ENCODE data around the gene NDUFC1.

Gene NDUFC1

DNA sequence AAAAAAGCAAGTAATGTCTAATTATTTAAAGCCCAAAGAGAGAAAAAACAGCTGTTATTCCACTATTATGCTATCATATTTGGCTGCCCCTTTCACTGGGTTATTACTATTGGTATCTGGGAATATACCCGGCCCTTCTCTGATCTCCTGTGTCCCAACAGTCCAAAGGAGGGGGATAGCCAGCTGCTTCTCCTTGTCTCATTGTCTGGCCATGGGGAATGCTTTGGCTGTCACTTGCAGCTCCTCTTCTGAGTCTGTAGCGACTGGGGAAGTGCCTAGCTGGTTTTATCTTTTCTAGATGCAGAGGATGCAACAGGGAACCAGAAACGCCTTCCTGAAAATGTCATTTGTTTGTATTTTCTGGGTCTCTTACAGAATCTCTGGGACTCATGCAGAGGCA, 56.1 kb downstream of the NDUFC1 start:
- DNase-seq, result no peak

DNA sequence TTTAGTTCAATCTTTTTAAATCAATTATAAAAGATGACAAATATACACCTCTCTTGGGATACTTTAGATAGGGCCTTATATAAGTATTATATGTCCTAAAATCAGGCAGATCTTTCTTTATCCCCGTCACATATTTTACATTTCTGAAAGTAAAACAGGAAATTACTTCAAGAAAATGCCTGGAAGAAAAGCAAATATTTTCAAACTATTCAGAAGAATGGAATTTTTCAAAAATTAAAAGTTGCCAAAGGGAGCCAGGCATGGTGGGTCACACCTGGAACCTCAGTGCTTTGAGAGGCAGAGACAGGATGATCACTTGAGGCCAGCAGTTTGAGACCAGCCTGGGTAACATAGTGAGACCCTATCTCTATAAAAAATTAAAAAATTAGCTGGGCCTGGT, 56.7 kb downstream of the NDUFC1 start:
- no peak for DNase-seq

DNA sequence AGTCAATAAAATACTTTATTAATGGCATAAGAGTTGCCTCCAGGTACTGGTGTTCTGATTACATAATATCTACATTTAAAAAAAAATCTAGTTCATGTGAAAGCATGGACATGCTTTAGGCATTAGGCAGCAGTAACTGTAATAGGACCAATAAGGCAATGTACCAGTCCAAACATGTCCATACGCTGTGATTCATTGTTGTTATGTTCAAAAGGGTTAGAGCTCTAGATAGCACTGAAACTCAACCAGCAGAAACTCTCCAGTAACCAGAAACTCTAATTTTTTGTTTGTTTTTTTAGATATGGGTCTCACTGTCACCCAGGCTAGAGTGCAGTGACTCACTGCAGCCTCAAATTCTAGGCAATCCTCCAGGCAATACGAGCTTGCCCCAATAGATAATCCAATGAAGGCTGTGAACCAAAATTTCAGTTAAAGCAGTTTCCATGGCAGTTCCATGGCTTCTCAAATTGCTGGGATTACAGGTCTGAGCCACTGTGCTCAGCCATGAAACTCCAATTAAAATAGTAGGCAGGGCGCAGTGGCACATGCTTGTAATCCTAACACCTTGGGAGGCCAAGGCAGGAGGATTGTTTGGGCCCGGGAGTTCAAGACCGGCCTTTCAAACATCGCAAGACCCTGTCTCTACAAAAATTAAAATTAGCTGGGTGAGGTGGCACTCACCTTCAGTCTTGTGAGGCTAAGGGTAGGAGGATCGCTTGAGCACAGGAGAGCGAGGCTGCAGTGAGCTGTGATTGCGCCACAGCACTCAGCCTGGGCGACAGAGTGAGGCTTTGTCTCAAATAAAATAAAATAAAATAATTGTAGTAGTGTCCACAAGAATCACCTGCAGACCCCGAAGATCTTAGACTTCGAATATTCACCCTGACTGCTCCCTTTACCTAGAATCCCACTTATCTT, 58.6 kb downstream of the NDUFC1 start:
- no peak for DNase-seq

DNA sequence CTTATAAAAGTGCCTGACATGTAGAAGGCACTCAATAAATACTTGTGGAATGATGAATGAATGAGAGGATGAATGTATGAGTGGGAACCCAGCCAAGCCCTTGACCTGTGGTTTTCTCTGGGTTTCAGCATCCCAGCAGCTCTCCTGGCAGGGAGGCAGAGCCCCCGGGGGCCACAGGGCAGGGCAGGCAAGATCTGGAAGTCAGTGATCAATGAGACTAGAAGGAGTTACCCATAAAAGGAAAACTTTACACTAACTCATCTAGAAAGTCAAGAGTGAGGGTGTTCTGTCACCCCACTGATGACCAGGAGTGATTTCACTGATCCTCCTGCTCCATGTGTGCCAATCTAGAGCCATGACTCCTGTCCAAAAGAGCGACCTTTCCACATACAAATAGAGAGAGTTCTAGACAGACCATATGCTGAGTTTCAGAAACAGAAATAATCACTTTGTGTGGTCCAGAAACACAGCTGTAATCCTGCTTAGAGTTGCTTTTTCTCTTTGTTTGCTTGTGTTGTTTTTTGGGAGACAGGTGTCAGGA, 59.7 kb downstream of the NDUFC1 start:
- no peak for DNase-seq

DNA sequence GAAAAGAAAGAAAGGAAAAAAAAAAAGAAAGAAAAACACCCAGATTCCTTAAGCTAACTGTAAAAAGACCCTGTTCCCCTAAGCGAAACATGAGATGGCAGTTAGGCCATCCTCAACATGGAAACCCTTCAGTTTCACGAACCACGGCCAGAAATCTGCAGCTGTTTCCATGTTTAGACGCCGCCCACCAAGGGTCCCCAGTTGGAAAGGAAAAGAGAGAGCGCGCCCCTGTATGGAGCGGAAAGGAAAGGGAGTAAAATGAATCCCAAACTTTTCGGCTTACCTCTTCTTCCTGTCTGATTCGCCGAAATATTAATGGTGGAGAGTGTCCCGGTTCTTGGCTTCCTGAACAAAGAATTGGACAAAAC, 60.5 kb downstream of the NDUFC1 start:
- DNase-seq, result no peak

DNA sequence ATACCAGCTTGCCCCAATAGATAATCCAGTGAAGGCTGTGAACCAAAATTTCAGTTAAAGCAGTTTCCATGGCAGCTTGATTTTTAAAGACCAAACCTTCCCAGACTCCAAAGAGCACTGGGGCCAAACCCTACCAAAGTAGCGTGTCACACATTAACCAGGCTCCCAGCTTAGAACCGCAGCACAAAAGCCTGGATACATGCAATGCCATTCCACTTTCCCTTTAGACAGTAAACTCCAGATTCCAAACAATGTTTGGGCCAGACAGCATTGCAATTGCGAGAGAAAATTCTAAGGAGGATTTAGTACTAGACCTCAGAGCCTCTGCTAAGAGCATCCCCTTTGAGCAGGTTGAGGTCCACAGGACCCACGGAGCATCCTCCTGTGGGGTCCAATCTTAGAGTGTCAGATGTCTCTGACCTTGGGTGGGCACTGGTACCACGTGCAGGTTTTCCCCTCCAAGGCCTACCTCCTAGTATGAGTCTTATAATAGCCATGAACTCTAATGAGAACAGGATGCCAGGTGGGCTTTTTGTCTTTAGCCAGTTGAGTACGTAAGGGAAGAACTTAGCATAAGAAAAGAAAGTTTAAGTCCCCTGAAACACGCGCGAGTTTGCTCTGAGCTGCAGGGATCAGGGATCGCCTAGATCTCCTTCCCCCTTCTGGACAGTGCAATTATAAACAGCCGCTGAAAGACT, 61.0 kb downstream of the NDUFC1 start:
- DNase-seq, result no peak

Data from DMS79 (cell line).